HG03378 (cell line): Measurements from ENCODE around the gene RAB40C.

Experiments
- ATAC-seq: cut with Tn5 transposase; IDR thresholded peaks from one replicate; pipeline ENCODE4 v1.9.1; 2021; ENCODE audit warnings: mild to moderate bottlenecking, moderate library complexity; ENCODE audit not compliant: unreplicated experiment

RAB40C gene

DNA sequence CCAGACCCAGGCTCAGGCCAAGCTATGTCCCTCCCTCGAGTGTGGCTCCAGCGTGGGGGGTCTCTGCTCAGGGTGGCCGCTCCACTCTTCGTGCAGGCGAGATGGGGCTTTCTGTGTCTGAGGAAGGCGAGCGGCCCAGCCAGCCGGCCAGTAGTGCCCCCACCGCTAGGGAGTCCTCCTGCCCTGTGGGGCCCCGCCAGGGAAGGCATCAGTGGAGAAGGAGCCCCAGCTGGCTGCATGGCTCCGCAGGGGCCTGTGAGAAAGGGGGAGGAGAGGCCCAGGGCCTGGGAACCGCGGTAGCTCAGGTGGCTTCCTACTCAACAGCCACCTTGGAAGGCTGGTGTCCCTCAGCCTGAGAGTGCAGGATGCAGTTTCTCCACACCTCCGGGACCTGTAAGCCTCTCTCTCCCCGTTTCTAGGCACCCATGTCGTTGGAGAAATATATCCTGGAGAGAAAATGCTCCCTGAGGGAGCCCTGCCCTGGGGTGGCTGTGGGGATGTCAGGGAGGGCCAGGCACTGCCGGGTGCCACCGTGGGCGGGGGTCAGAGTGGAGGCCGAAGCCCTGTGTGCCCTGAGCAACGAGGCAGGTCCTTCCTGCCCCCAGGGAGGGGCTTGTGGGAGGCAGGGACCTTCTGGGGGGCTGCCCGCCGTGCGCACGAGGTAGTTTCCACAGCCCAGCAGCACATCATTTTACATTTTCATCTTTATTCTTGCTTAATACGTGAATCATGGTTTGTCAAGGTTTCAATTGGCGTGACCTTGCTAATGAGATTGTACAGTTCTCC, 16.8 kb upstream of the RAB40C start:
- no peak for ATAC-seq

DNA sequence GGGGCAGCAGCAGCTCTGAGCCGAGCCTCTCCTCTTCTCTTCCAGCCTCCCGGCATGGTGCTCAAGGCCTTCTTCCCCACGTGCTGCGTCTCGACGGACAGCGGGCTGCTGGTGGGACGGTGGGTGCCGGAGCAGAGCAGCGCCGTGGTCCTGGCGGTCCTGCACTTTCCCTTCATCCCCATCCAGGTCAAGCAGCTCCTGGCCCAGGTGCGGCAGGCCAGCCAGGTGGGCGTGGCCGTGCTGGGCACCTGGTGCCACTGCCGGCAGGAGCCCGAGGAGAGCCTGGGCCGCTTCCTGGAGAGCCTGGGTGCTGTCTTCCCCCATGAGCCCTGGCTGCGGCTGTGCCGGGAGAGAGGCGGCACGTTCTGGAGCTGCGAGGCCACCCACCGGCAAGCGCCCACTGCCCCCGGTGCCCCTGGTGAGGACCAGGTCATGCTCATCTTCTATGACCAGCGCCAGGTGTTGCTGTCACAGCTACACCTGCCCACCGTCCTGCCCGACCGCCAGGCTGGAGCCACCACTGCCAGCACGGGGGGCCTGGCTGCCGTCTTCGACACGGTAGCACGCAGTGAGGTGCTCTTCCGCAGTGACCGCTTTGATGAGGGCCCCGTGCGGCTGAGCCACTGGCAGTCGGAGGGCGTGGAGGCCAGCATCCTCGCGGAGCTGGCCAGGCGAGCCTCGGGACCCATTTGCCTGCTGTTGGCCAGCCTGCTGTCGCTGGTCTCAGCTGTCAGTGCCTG, 15.7 kb upstream of the RAB40C start:
- no peak for ATAC-seq

DNA sequence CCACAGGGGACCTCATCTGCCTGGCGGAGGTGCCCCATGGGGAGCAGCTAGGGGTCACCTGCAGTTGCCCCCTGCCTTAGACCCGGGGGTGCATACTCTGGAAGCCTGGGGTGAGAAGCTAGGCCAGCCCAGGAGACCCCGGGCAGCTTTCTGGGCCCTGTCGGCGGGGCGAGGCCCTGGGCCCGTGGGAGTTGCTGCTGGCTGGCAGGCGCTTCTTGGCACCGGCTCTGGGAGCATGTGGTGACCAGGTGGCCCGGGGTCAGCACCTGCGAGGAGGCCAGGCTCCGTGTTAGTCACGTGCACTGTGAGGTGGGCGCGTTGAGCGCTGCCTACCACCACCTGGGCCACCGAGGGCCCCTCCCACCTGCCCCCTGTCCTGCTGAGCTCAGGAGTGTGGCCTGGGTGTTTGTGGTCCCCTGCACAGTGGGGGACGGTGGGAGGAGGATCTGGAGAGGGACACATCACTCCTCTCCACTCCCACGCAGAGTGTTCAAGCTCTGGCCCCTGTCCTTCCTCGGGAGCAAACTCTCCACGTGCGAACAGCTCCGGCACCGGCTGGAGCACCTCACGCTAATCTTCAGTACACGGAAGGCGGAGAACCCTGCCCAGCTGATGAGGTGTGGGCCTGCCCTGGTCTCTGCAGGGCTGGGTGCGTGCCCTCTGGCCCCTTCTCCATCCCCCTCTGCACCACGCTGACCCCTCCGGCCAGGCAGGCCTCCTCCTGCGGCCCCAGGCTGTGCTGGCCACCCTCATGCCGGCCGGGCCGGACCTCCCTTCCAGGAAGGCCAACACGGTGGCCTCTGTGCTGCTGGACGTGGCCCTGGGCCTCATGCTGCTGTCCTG, 14.3 kb upstream of the RAB40C start:
- no peak for ATAC-seq

DNA sequence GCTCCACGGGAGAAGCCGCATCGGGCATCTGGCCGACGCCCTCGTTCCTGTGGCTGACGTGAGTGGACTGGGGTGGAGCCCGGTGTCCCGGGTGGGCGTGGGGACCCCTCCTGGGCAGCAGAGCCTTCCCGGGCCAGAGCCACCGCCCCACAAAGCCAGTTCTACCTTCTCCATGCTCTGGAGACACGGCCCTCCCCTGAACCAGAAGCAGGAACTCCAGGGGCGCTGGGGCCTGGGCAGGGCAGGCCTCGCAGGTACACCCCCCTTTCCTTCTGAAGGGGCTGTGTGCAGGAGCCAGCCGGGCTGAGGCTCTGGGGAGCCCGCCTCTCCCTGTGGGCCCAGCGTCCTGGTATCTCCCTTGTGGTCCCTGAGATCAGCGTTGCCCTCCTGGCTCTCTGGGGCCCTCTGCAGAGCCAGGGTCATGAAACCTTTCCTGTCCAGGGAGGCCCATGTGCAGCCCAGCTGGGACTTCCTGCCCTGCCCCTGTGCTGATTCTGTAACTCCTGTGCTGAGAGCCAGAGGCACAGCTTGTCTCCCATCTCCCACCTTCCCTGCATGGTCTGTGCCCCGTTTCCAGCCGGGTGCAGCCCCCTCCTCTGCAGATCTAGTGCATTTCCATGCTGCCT, 13.6 kb upstream of the RAB40C start:
- ATAC-seq = no peak

DNA sequence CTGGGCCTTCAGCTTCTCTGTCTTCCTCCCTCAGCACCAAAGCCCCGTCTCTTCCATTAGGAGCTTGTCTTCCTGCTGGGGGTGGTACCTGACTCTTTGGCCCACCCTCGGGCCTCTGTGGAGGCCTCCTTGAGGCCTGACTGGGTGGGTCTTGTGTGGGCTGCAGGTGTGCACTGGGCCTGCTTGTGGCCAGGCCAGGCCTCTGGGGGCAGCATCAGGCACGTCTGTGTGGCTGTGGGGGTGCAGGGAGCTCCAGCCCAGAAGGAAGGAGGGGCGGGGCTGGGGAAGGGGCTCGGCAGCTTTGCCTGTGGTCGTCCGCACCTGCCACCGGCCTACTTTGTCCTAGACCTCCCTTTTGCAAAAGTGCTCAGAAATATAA, 13.1 kb upstream of the RAB40C start:
- no peak for ATAC-seq

DNA sequence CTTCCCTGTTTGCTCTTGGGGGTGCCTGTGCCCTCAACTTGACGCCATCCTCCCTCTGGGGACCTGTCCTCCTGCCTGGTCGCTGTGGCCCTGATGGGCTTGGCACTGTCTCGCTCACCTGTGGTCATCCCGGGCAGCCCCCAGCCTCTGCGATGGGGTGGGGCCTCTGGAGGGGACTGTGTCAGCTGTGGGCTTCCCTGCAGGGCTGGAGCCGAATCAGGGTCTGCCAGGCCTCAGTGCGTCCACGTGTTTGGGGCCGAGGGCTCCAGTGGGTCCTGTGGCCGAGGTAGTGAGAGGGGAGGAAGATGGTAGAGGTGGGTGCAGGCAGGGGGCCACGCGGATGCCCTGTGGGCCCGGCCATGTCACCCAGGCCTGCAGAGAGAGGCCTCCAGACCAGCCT, 12.1 kb upstream of the RAB40C start:
- ATAC-seq = no peak

DNA sequence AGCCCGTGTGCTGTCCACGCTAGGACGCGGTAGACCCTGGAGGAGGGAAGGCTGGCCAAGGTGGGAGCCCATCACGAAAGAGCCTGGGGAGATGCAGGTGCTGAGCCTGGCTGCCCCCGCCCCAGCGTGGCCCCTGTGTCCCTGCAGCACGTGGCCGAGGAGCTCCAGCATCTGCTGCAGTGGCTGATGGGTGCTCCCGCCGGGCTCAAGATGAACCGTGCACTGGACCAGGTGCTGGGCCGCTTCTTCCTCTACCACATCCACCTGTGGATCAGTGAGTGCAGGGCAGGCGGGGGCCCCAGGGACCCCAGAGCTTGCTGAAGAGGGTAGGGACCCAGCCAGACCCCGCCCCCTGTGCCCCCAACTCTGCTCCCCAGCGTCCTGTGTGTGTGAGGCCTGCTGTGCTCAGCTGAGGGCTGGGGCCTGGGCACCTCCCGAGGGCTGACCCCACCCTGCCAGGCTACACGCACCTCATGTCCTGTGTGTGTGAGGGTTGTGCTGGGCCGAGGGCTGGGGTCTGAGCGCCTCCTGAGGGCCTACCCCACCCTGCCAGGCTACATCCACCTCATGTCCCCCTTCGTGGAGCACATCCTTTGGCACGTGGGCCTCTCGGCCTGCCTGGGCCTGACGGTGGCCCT, 11.5 kb upstream of the RAB40C start:
- no peak for ATAC-seq

DNA sequence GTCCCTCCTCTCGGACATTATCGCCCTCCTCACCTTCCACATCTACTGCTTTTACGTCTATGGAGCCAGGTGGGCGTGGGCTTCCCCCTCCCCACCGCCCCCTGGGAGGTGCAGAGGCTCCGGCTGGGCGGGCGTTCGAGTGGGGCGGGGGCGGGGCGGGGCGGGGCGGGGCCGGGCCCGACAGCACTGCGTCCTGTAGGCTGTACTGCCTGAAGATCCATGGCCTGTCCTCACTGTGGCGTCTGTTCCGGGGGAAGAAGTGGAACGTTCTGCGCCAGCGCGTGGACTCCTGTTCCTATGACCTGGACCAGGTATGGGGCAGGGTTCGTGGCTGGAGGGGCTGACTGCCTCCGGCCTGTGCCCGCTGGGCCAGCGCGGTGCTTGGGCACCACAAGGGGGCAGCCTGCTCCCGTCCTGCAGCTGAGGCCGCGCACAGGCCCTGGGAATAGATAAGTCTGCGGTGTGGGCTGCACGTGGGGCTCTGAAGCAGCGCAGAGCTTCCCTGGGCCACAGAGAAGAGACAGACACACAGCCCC, 10.9 kb upstream of the RAB40C start:
- ATAC-seq = no peak

DNA sequence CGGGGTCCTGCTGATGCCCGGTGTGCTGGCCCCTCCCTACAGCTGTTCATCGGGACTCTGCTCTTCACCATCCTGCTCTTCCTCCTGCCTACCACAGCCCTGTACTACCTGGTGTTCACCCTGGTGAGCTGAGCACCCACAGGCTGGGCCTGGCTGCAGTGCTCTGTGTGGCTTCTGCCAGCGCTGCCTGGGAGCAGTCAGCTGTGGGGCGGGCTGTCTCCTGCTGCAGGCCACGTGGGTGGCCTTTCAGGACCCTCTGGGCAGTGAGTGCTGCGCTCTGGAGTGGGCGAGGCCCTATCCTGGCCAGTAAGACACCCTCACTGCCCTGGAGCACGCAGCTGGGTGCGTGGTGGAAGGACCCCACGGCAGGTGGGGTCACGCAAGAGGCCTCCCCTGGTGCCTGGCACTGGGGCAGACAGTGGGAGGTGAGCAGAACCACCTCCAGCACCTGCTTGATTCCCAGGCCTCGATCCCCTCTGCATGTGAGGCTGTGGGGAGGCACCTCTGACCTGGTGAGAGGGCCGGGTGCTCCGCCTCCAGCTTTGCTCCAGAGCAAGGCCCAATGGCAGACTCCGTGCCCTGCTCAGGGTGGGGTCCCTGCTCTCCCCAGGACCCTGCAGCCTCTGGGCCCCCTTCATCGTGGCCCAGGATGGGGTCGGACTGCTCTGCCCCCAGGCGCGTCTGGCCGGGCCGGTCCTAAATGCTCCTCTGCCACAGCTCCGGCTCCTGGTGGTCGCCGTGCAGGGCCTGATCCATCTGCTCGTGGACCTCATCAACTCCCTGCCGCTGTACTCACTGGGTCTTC, 9.5 kb upstream of the RAB40C start:
- ATAC-seq = no peak

DNA sequence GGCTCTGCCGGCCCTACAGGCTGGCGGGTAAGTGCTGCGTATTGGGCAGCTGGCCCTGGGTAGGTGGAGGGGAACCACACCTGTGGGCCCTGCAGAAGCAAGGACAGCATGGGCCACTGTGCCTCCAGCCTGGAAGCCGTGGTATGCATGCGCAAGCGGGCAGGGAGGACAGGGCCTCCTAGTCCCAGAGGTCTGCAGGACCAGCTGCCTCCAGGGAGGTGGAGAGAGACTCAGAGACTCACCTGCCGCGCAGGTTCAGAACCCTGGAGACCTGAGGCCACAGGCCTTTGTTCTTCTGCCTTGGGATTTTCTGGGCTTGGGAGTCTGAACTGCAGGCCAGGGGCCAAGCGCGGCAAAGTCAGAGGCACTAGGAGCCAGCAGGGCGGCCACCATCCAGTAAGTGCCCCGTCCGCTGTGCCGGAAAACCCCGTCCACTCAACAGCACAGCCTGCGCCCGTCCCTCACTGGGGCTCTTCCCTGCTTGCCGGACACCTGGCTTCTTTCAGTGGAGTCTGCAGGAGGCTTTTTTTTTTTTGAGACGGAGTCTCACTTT, 8.8 kb upstream of the RAB40C start:
- no peak for ATAC-seq

DNA sequence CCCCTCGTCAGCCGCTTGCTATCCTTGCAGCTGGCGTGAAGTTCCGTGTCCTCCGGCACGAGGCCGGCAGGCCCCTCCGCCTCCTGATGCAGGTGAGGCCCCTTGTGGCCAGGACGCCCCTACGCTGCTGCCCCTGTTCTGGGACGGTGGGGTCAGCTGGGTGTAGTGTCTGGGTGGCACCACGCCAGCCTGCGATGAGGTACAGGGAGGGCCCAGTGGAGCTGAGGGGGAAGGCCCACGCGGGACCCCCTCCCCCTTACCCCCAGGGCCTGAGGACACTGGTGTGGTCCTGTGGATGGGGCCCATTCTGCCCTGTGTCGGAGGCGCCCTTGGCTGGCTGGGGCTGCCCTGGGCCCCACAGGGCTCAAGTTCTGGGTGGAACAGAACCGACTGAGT, 7.7 kb upstream of the RAB40C start:
- ATAC-seq = no peak

DNA sequence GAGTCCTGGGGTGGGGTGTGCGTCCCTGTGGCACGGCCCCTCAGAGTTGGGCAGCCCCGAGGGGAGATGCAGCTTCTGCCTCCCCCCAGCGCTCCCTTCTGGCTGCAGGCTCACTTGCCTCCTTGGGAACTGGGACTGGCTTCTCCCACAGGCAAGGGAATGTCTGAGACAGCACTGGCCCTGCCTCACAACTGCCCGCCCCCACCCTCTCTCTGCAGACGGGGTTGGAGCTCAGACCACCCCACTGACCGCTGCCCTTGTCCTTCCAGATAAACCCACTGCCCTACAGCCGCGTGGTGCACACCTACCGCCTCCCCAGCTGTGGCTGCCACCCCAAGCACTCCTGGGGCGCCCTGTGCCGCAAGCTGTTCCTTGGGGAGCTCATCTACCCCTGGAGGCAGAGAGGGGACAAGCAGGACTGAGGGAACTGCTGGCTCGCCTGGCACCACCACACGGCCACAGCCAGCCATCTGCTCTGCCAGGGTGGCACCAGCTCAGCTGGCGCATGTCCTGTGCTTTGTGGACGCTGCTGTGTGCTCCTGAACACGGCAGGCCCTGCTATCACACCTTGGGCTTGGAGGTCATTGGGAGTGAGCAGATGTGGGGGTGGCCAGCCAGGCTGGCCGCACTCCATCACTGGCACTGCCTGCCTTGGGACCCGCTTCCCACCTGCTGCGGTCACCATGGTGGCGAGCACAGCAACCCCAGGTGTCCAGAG, 7.1 kb upstream of the RAB40C start:
- no peak for ATAC-seq

DNA sequence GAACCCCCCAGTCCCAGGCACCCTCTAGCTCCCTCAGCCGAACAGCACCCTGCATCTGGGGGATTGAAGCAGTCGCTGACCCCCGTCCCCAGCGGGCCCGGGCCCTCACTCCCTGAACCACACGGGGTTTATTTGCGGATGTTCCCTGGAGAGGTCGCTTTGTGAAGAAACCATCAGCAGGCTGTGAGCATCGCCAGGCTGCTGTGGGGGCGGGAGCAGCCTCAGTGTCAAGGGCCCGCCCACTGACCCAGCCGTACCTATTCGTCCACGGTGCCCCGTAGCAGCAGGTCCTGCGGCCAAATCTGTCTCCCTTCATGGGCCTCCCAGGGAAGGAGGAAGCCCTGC, 6.4 kb upstream of the RAB40C start:
- no peak for ATAC-seq

DNA sequence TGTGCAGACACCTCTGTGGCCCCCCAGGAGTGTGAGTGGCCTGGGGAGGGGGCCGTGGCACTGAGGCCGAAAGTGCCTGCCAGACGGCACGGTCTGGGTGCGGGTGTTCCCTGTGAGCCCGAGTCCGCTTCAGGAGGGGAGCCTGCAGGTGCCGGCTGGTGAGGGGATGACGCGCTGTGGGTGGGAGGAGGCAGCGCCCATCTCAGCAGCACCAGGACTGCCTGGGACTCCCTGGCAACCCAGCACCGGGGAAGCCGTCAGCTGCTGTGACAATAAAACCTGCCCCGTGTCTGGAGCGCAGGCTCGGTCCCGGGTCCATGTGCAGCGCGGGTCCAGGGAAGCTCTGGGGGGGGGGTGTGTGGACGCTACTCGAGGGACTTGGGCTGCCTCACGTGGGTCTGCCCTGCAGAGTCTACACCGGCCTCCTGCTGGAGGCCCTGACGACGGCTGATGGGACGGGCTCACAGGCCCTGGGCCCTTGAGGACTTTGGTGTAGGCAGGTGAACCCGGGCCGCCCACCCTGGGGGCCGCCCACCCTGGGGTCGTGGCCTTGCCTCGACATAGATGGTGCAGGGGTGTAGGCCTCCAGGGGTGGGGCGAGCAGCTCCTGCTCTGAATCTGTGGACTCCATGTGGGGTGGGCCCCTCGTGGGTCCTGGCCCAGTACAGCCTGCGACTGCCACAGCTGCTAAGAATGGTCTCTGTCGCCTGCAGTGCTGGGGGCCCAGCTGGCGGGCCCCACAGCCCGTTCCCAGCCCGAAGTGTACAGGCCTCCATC, 5.9 kb upstream of the RAB40C start:
- no peak for ATAC-seq

DNA sequence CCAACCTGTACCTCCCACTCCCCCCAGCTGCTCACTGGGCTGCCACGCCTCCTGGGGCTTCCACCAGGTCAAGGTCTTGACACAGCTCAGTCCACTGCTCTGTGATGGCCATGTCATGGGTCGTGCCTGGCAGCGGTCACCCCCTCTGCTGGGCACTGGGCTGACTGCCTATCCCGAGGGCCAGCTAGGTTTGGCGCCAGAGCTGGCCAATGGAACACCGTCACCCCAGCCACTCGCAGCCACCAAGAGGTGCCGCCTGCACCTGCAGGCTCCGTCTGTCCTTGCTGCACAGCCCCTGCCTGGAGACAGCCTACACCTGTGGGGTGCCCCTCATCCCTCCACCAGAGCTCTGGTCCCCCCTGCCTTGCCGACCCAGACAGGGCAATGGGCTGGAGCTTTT, 4.5 kb upstream of the RAB40C start:
- no peak for ATAC-seq

DNA sequence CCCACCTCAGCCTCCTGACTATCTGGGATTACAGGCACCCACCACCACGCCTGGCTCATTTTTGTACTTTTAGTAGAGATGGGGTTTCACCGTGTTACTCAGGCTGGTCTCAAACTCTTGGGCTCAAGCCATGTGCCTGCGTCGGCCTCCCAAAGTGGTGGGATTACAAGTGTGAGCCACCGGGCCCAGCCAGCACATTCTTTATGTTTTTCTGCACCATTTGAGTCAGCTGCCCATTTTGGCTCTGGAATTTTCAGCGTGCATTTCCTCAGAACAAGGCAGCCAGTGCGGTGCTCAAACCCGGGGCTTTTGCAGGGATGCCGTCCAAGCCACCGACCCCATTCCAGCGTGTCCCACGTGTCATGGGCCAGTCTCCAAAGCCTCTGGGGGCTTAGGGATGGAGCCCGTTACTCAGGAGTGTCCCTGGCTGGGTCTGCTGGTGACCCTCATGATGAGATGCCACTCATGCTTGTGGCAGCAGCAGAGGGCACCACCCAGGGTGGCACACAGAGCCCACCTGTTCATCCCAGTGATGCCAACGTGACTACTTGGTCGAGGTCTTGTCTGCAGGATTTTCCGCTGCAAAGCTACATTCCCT, 3.7 kb upstream of the RAB40C start:
- ATAC-seq = no peak
